Cardiac muscle cell (in vitro differentiated cells and primary cell): ENCODE data around the gene FAM181A. TPM values are rescaled to one million over a fixed set of nuclear protein-coding genes. Genes with fewer than 3 reads are reported as not detected.

ENCODE experiments used
- DNase-seq, 2 donors: peaks; one replicate each; pipeline versions ENCODE4 v3.0.0 to v3.0.0-alpha.2; 2010 to 2017; ENCODE audit warnings: low read depth in 1 of 2, low spot score in 1 of 2
- H3K27ac ChIP-seq: fragments of 200-600 bp; sonication (generic); 2 replicates; pipeline ENCODE4 v1.5.1; 2016
- H3K27me3 ChIP-seq: fragments of 200-600 bp; sonication (generic); 2 replicates; pipeline ENCODE4 v1.6.0; 2016; ENCODE audit warnings: control low read depth
- H3K36me3 ChIP-seq: fragments of 200-600 bp; sonication (generic); 2 replicates; pipeline ENCODE4 v1.5.1; 2016; ENCODE audit warnings: control low read depth
- H3K4me1 ChIP-seq: fragments of 200-600 bp; sonication (generic); 2 replicates; pipeline ENCODE4 v1.8.1; 2017; ENCODE audit warnings: low read depth, mild to moderate bottlenecking, mixed run types
- H3K4me3 ChIP-seq: fragments of 200-600 bp; sonication (generic); 2 replicates; pipeline ENCODE4 v1.5.1; 2016; ENCODE audit warnings: mild to moderate bottlenecking
- H3K9me3 ChIP-seq: fragments of 200-600 bp; sonication (generic); 2 replicates; pipeline ENCODE4 v1.5.1; 2017; ENCODE audit warnings: low read depth, mild to moderate bottlenecking, control low read depth
- CTCF ChIP-seq: IDR thresholded peaks from 2 replicates; pipeline ENCODE4 v1.5.1; 2012; ENCODE audit warnings: low read depth, mild to moderate bottlenecking, low read length
- polyA plus RNA-seq: library from polyadenylated mRNA; unstranded; fragments of >200 nt; fragmentation: Nextera tagmentation; extraction: Ambion mirVana; gene quantifications from 2 replicates; pipeline ENCODE4 v1.2.1, GENCODE V29; 2016
- total RNA-seq: library from RNA; depleted of rRNA; stranded (reverse); fragments of >200 nt; gene quantifications from 2 replicates; pipeline ENCODE4 v1.2.3, GENCODE V29; 2016

The FAM181A gene
- total RNA-seq = not detected in 2 replicates
- 0.16 TPM in 1 of 2 replicates, not detected in the other for polyA plus RNA-seq

GRCh38 chr14:93926873-93927799, at the start of gene FAM181A:
TSS of gene FAM181A (plus strand) at chr14:93927344. CDS start at chr14:93928286, 942 bp downstream.
- H3K27me3 ChIP-seq = no peaks in the 10 kb centered on the region
- no peak within 1 kb of the TSS for H3K27ac ChIP-seq
- no peak within 1 kb of the TSS for H3K4me3 ChIP-seq
- H3K9me3 ChIP-seq = no peaks in the 10 kb centered on the region
- no peaks in the 10 kb centered on the region for H3K36me3 ChIP-seq
- no peak for DNase-seq
- no peak for TF ChIP-seq CTCF
- no peaks in the 10 kb centered on the region for H3K4me1 ChIP-seq

- H3K27me3 ChIP-seq = no peaks in the 10 kb centered on the region
- DNase-seq = no peak
Measured at GRCh38 chr14:93878212-93878611, 48.9 kb upstream of the FAM181A start.

GRCh38 chr14:93878871-93879270, 48.3 kb upstream of the FAM181A start:
- Histone ChIP-seq H3K36me3 (no peaks in the 10 kb centered on the region), H3K27ac (no peak overlapping the region), H3K4me3 (no peak overlapping the region), H3K27me3 (no peaks in the 10 kb centered on the region), H3K4me1 (no peaks in the 10 kb centered on the region), H3K9me3 (no peaks in the 10 kb centered on the region)
- DNase-seq = no peak
- no peak for TF ChIP-seq CTCF

More at GRCh38 chr14:93878212-93878611, 48.9 kb upstream of the FAM181A start:
- Histone ChIP-seq H3K36me3 (no peaks in the 10 kb centered on the region), H3K4me3 (no peak overlapping the region), H3K9me3 (no peaks in the 10 kb centered on the region), H3K4me1 (no peaks in the 10 kb centered on the region), H3K27ac (no peak overlapping the region)
- no peak for TF ChIP-seq CTCF

GRCh38 chr14:93879362-93879983, 47.7 kb upstream of the FAM181A start:
- Histone ChIP-seq H3K27me3 (no peaks in the 10 kb centered on the region), H3K4me1 (no peaks in the 10 kb centered on the region), H3K27ac (no peak overlapping the region), H3K36me3 (no peaks in the 10 kb centered on the region), H3K4me3 (no peak overlapping the region), H3K9me3 (no peaks in the 10 kb centered on the region)
- DNase-seq = no peak
- no peak for TF ChIP-seq CTCF

GRCh38 chr14:93880021-93880820, 46.9 kb upstream of the FAM181A start:
- no peaks in the 10 kb centered on the region for H3K9me3 ChIP-seq
- no peak for TF ChIP-seq CTCF
- no peaks in the 10 kb centered on the region for H3K4me1 ChIP-seq
- H3K36me3 ChIP-seq = no peaks in the 10 kb centered on the region
- DNase-seq = peak in 1 of 2 donors; percentile 50
- H3K27ac ChIP-seq = no peak overlapping the region
- H3K4me3 ChIP-seq = no peak overlapping the region
- no peaks in the 10 kb centered on the region for H3K27me3 ChIP-seq
